Liver (tissue), 3 donors: ENCODE measurements around the gene SCP2.

Experiments
- ATF3 ChIP-seq: IDR thresholded peaks from 2 replicates; pipeline ENCODE4 v1.6.1; 2016; ENCODE audit warnings: antibody characterized with exemption
- CTCF ChIP-seq: fragments of 150-350 bp; IDR thresholded peaks from 2 replicates; pipeline ENCODE4 v1.5.1; 2017; ENCODE audit warnings: improper control_type of control experiment, low read depth, low read length; ENCODE audit not compliant: missing input control
- FOXA1 ChIP-seq: IDR thresholded peaks from 2 replicates; pipeline ENCODE4 v1.6.1; 2016; ENCODE audit warnings: antibody characterized with exemption
- GABPA ChIP-seq, 2 donors: IDR thresholded peaks in 1 of 2; conservative IDR thresholded peaks in 1 of 2; 2 replicates each; pipeline ENCODE4 v1.6.1; 2016; ENCODE audit warnings: antibody characterized with exemption in 2 of 2, mild to moderate bottlenecking in 1 of 2, moderate library complexity in 1 of 2
- HNF4A ChIP-seq, 2 donors: conservative IDR thresholded peaks; 2 replicates each; pipeline ENCODE4 v1.6.1; 2016; ENCODE audit warnings: antibody characterized with exemption in 2 of 2, mild to moderate bottlenecking in 2 of 2
- JUND ChIP-seq, 2 donors: IDR thresholded peaks; 2 replicates each; pipeline ENCODE4 v1.6.1; 2016; ENCODE audit warnings: antibody characterized with exemption in 2 of 2
- MAX ChIP-seq: IDR thresholded peaks from 2 replicates; pipeline ENCODE4 v1.6.1; 2016; ENCODE audit warnings: antibody characterized with exemption
- RAD21 ChIP-seq, 2 donors: IDR thresholded peaks; 2 replicates each; pipeline ENCODE4 v1.6.1; 2016; ENCODE audit warnings: antibody characterized with exemption in 2 of 2, mild to moderate bottlenecking in 2 of 2
- REST ChIP-seq: IDR thresholded peaks from 2 replicates; pipeline ENCODE4 v1.6.1; 2016; ENCODE audit warnings: antibody characterized with exemption, mild to moderate bottlenecking
- TAF1 ChIP-seq: conservative IDR thresholded peaks from 2 replicates; pipeline ENCODE4 v1.6.1; 2016; ENCODE audit warnings: antibody characterized with exemption, mild to moderate bottlenecking
- YY1 ChIP-seq: IDR thresholded peaks from 2 replicates; pipeline ENCODE4 v1.6.1; 2016; ENCODE audit warnings: antibody characterized with exemption, mild to moderate bottlenecking
- ZBTB33 ChIP-seq: IDR thresholded peaks from 2 replicates; pipeline ENCODE4 v1.6.1; 2016; ENCODE audit warnings: antibody characterized with exemption
- donor health status: healthy.
- donor health status: healthy.

- no peak for TF ChIP-seq CTCF
- TF ChIP-seq REST: no peak
- no peak for TF ChIP-seq YY1
- TF ChIP-seq RAD21 (IDR thresholded peaks at IDR 0.05): no peak
- TF ChIP-seq ATF3: no peak
- no peak for TF ChIP-seq MAX
- TF ChIP-seq ZBTB33: no peak
- TF ChIP-seq FOXA1: no peak
- no peak for TF ChIP-seq HNF4A (conservative IDR thresholded peaks at IDR 0.05)
- TF ChIP-seq GABPA (IDR thresholded peaks at IDR 0.05 in 1 of 2, conservative IDR thresholded peaks at IDR 0.05 in 1 of 2): no peak
- TF ChIP-seq JUND (IDR thresholded peaks at IDR 0.05): no peak
- no peak for TF ChIP-seq TAF1
These were observed 144.8 kb downstream of the SCP2 start for GRCh38 chr1:53071915-53072314.
